ENCODE measurements around the gene SLC9C2.
A peak's percentile ranks its signal among the peaks of the same experiment; 100 is the strongest.
"Not testable (repeated sequence)": the region's sequence is repeated elsewhere in the genome, so short reads cannot be mapped to it uniquely, and the experiment has no call there.

Gene SLC9C2

GRCh38 chr1:173504268-173504667 lies 98.6 kb downstream of the SLC9C2 start:
- 83% methylated on average over 1 of the region's 4 CpGs; no CpG with 5 or more reads in 1 of the 2 experiments for WGBS, 2 experiments (ENCODE audit: insufficient coverage in 2 of 2)
- Histone ChIP-seq H3K36me3 (ENCODE audit: control insufficient read depth, insufficient read depth, low read length) (no peaks in the 10 kb centered on the region), H3K4me3 (ENCODE audit: extremely low read depth, insufficient read depth, low read length, poor library complexity, severe bottlenecking) (no peak overlapping the region), H3K4me1 (ENCODE audit: control insufficient read depth, insufficient read depth, low read length, poor library complexity, severe bottlenecking) (peaks cover 9% of the 10 kb centered on the region), H3K9me3 (ENCODE audit: control insufficient read depth, low read length) (no peaks in the 10 kb centered on the region), H3K27ac (ENCODE audit: low read depth, low read length, severe bottlenecking) (no peak overlapping the region)

GRCh38 chr1:173503391-173503790 lies 99.5 kb downstream of the SLC9C2 start:
- H3K9me3 ChIP-seq (ENCODE audit: control insufficient read depth, low read length) = no peaks in the 10 kb centered on the region
- no peak overlapping the region for H3K27ac ChIP-seq (ENCODE audit: low read depth, low read length, severe bottlenecking)
- H3K4me3 ChIP-seq (ENCODE audit: extremely low read depth, insufficient read depth, low read length, poor library complexity, severe bottlenecking) = no peak overlapping the region
- no peaks in the 10 kb centered on the region for H3K36me3 ChIP-seq (ENCODE audit: control insufficient read depth, insufficient read depth, low read length)
- peaks cover 9% of the 10 kb centered on the region for H3K4me1 ChIP-seq (ENCODE audit: control insufficient read depth, insufficient read depth, low read length, poor library complexity, severe bottlenecking)
- 75% methylated on average over 3 of the region's 4 CpGs; no CpG with 5 or more reads in 1 of the 2 experiments for WGBS, 2 experiments (ENCODE audit: insufficient coverage in 2 of 2)

GRCh38 chr1:173502104-173502503 lies 100.8 kb downstream of the SLC9C2 start:
- H3K4me1 ChIP-seq (ENCODE audit: control insufficient read depth, insufficient read depth, low read length, poor library complexity, severe bottlenecking) = no peaks in the 10 kb centered on the region
- H3K4me3 ChIP-seq (ENCODE audit: extremely low read depth, insufficient read depth, low read length, poor library complexity, severe bottlenecking) = no peak overlapping the region
- no peaks in the 10 kb centered on the region for H3K36me3 ChIP-seq (ENCODE audit: control insufficient read depth, insufficient read depth, low read length)
- WGBS, 2 experiments (ENCODE audit: insufficient coverage in 2 of 2) = 83% methylated on average over 1 of the region's 1 CpG; no CpG with 5 or more reads in 1 of the 2 experiments
- H3K27ac ChIP-seq (ENCODE audit: low read depth, low read length, severe bottlenecking) = no peak overlapping the region
- no peaks in the 10 kb centered on the region for H3K9me3 ChIP-seq (ENCODE audit: control insufficient read depth, low read length)

- Histone ChIP-seq H3K4me1 (ENCODE audit: control insufficient read depth, insufficient read depth, low read length, poor library complexity, severe bottlenecking) (no peaks in the 10 kb centered on the region), H3K4me3 (ENCODE audit: extremely low read depth, insufficient read depth, low read length, poor library complexity, severe bottlenecking) (no peak overlapping the region), H3K9me3 (ENCODE audit: control insufficient read depth, low read length) (peaks cover 17% of the 10 kb centered on the region), H3K27ac (ENCODE audit: low read depth, low read length, severe bottlenecking) (no peak overlapping the region), H3K36me3 (ENCODE audit: control insufficient read depth, insufficient read depth, low read length) (no peaks in the 10 kb centered on the region)
- 83% methylated on average over 2 of the region's 4 CpGs; no CpG with 5 or more reads in 1 of the 2 experiments for WGBS, 2 experiments (ENCODE audit: insufficient coverage in 2 of 2)
These were observed 103.1 kb downstream of the SLC9C2 start for GRCh38 chr1:173499729-173500128.

GRCh38 chr1:173496757-173497320 lies 106.0 kb downstream of the SLC9C2 start:
- 86% methylated on average over 1 of the region's 2 CpGs; no CpG with 5 or more reads in 1 of the 2 experiments for WGBS, 2 experiments (ENCODE audit: insufficient coverage in 2 of 2)

GRCh38 chr1:173495609-173496267 lies 107.1 kb downstream of the SLC9C2 start:
- Histone ChIP-seq H3K4me1 (ENCODE audit: control insufficient read depth, insufficient read depth, low read length, poor library complexity, severe bottlenecking) (no peaks in the 10 kb centered on the region), H3K27ac (ENCODE audit: low read depth, low read length, severe bottlenecking) (no peak overlapping the region), H3K9me3 (ENCODE audit: control insufficient read depth, low read length) (peaks cover 24% of the 10 kb centered on the region), H3K36me3 (ENCODE audit: control insufficient read depth, insufficient read depth, low read length) (no peaks in the 10 kb centered on the region), H3K4me3 (ENCODE audit: extremely low read depth, insufficient read depth, low read length, poor library complexity, severe bottlenecking) (no peak overlapping the region)
- WGBS, 2 experiments (ENCODE audit: insufficient coverage in 2 of 2) = no CpG with 5 or more reads among the region's 8 CpGs

More at GRCh38 chr1:173496757-173497320, 106.0 kb downstream of the SLC9C2 start:
- H3K36me3 ChIP-seq (ENCODE audit: control insufficient read depth, insufficient read depth, low read length) = no peaks in the 10 kb centered on the region
- peaks cover 24% of the 10 kb centered on the region for H3K9me3 ChIP-seq (ENCODE audit: control insufficient read depth, low read length)
- no peak overlapping the region for H3K4me3 ChIP-seq (ENCODE audit: extremely low read depth, insufficient read depth, low read length, poor library complexity, severe bottlenecking)
- no peak overlapping the region for H3K27ac ChIP-seq (ENCODE audit: low read depth, low read length, severe bottlenecking)
- H3K4me1 ChIP-seq (ENCODE audit: control insufficient read depth, insufficient read depth, low read length, poor library complexity, severe bottlenecking) = no peaks in the 10 kb centered on the region

- peaks cover 11% of the 10 kb centered on the region for H3K36me3 ChIP-seq (ENCODE audit: control insufficient read depth, insufficient read depth, low read length)
- H3K4me3 ChIP-seq (ENCODE audit: extremely low read depth, insufficient read depth, low read length, poor library complexity, severe bottlenecking); H3K27ac ChIP-seq (ENCODE audit: low read depth, low read length, severe bottlenecking); H3K4me1 ChIP-seq (ENCODE audit: control insufficient read depth, insufficient read depth, low read length, poor library complexity, severe bottlenecking): not testable (repeated sequence)
- 95 to 100% methylated on average over 1 to 4 of the region's 8 CpGs for WGBS, 2 experiments (ENCODE audit: insufficient coverage in 2 of 2)
- H3K9me3 ChIP-seq (ENCODE audit: control insufficient read depth, low read length) = peaks cover 24% of the 10 kb centered on the region
These were observed 109.7 kb downstream of the SLC9C2 start for GRCh38 chr1:173493125-173493524.

- WGBS, 2 experiments (ENCODE audit: insufficient coverage in 2 of 2) = 100% methylated on average over 2 of the region's 2 CpGs
- Histone ChIP-seq H3K27ac (ENCODE audit: low read depth, low read length, severe bottlenecking) (no peak overlapping the region), H3K36me3 (ENCODE audit: control insufficient read depth, insufficient read depth, low read length) (peaks cover 28% of the 10 kb centered on the region), H3K4me3 (ENCODE audit: extremely low read depth, insufficient read depth, low read length, poor library complexity, severe bottlenecking) (no peak overlapping the region), H3K4me1 (ENCODE audit: control insufficient read depth, insufficient read depth, low read length, poor library complexity, severe bottlenecking) (no peaks in the 10 kb centered on the region), H3K9me3 (ENCODE audit: control insufficient read depth, low read length) (peaks cover 19% of the 10 kb centered on the region)
These were observed 111.4 kb downstream of the SLC9C2 start for GRCh38 chr1:173491508-173491907.

GRCh38 chr1:173489929-173490328 lies 112.9 kb downstream of the SLC9C2 start:
- Histone ChIP-seq H3K36me3 (ENCODE audit: control insufficient read depth, insufficient read depth, low read length) (peaks cover 43% of the 10 kb centered on the region), H3K27ac (ENCODE audit: low read depth, low read length, severe bottlenecking) (no peak overlapping the region)
- 84 to 93% methylated on average over 3 of the region's 3 CpGs for WGBS, 2 experiments (ENCODE audit: insufficient coverage in 2 of 2)

GRCh38 chr1:173489149-173489600 lies 113.7 kb downstream of the SLC9C2 start:
- peaks cover 51% of the 10 kb centered on the region for H3K36me3 ChIP-seq (ENCODE audit: control insufficient read depth, insufficient read depth, low read length)
- no peak overlapping the region for H3K4me3 ChIP-seq (ENCODE audit: extremely low read depth, insufficient read depth, low read length, poor library complexity, severe bottlenecking)
- 91 to 100% methylated on average over 2 of the region's 5 CpGs for WGBS, 2 experiments (ENCODE audit: insufficient coverage in 2 of 2)
- H3K9me3 ChIP-seq (ENCODE audit: control insufficient read depth, low read length) = peaks cover 6% of the 10 kb centered on the region
- H3K4me1 ChIP-seq (ENCODE audit: control insufficient read depth, insufficient read depth, low read length, poor library complexity, severe bottlenecking) = no peaks in the 10 kb centered on the region
- H3K27ac ChIP-seq (ENCODE audit: low read depth, low read length, severe bottlenecking) = peak overlapping the region; percentile 17

More at GRCh38 chr1:173489929-173490328, 112.9 kb downstream of the SLC9C2 start:
- H3K4me3 ChIP-seq (ENCODE audit: extremely low read depth, insufficient read depth, low read length, poor library complexity, severe bottlenecking) = no peak overlapping the region
- peaks cover 6% of the 10 kb centered on the region for H3K9me3 ChIP-seq (ENCODE audit: control insufficient read depth, low read length)
- no peaks in the 10 kb centered on the region for H3K4me1 ChIP-seq (ENCODE audit: control insufficient read depth, insufficient read depth, low read length, poor library complexity, severe bottlenecking)

GRCh38 chr1:173488001-173488400 lies 114.9 kb downstream of the SLC9C2 start:
- H3K9me3 ChIP-seq (ENCODE audit: control insufficient read depth, low read length) = no peaks in the 10 kb centered on the region
- WGBS, 2 experiments (ENCODE audit: insufficient coverage in 2 of 2) = 91 to 100% methylated on average over 1 of the region's 2 CpGs
- H3K4me3 ChIP-seq (ENCODE audit: extremely low read depth, insufficient read depth, low read length, poor library complexity, severe bottlenecking) = no peak overlapping the region
- H3K36me3 ChIP-seq (ENCODE audit: control insufficient read depth, insufficient read depth, low read length) = peaks cover 61% of the 10 kb centered on the region
- H3K27ac ChIP-seq (ENCODE audit: low read depth, low read length, severe bottlenecking) = no peak overlapping the region
- H3K4me1 ChIP-seq (ENCODE audit: control insufficient read depth, insufficient read depth, low read length, poor library complexity, severe bottlenecking) = no peaks in the 10 kb centered on the region

Data from mesodermal cell (in vitro differentiated cells).